Measurements from ENCODE around the gene PPT1.

DNA sequence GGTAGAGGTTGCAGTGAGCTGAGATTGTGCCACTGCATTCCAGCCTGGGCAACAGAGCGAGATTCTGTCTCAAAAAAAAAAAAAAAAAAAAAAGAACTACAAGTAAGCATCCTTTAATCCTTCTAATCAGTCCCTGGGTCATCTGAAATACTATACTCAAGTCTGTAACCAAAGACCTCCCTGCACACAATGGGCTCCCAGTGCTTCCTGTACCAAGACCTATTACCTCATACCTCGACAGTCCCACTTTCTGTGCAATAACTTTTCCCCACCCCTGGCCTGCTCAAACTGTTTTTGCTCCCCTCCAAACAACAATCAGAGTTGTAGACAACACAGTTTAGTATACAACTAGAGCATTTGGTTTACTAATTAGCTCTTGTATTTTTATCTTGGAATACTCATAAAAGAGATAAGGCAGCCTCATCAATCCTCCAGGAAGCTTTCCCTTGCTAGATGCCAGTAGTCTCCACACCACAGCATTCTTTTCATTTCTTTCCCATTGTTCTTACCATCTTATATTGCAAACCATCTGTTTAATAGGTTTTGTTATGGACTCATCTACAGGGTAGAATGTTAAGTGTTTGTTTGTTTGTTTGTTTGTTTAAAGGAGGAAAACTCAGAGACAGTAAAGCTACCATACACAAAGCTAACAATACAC lies 45.0 kb upstream of the PPT1 start:
- TF ChIP-seq, protein P1, sequence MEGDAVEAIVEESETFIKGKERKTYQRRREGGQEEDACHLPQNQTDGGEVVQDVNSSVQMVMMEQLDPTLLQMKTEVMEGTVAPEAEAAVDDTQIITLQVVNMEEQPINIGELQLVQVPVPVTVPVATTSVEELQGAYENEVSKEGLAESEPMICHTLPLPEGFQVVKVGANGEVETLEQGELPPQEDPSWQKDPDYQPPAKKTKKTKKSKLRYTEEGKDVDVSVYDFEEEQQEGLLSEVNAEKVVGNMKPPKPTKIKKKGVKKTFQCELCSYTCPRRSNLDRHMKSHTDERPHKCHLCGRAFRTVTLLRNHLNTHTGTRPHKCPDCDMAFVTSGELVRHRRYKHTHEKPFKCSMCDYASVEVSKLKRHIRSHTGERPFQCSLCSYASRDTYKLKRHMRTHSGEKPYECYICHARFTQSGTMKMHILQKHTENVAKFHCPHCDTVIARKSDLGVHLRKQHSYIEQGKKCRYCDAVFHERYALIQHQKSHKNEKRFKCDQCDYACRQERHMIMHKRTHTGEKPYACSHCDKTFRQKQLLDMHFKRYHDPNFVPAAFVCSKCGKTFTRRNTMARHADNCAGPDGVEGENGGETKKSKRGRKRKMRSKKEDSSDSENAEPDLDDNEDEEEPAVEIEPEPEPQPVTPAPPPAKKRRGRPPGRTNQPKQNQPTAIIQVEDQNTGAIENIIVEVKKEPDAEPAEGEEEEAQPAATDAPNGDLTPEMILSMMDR (IDR thresholded peaks at IDR 0.05) = no peak
- TF ChIP-seq POLR2AphosphoS5 (IDR thresholded peaks at IDR 0.05) (no peak), POLR2A (IDR thresholded peaks at IDR 0.05) (no peak)

Data from prostate gland (tissue), 2 donors.